WI38 (cell line): ENCODE results near the gene TCOF1.

Source experiments
- H3K4me3 ChIP-seq: 2 replicates; pipeline ENCODE4 v1.5.1; 2011; ENCODE audit warnings: low read depth, mild to moderate bottlenecking, control low read depth, low read length
- TF ChIP-seq, protein P1 (sequence below): IDR thresholded peaks from 2 replicates; pipeline ENCODE4 v1.5.1; 2012; ENCODE audit warnings: low read depth, mild to moderate bottlenecking, control low read depth, low read length

The TCOF1 gene

DNA sequence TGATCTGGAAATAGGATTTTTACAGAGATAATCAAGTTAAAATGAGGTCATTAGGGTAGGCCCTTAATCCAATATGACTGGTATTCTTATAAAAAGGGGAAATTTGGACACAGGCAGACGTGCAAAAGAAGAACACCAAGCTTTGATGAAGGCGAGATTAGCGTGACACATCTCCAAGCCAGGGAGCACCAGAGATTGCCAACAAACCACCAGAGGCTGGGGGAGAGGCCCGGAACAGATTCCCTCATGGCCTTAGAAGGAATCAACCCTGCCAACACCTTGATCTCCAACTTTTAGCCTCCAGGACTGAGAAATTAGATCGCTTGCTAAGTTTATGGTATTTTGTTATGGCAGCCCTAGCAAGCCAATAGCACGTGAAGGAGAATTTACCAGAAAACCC is 44.0 kb upstream of the TCOF1 start:
- no peak overlapping the region for H3K4me3 ChIP-seq
- TF ChIP-seq, protein P1, sequence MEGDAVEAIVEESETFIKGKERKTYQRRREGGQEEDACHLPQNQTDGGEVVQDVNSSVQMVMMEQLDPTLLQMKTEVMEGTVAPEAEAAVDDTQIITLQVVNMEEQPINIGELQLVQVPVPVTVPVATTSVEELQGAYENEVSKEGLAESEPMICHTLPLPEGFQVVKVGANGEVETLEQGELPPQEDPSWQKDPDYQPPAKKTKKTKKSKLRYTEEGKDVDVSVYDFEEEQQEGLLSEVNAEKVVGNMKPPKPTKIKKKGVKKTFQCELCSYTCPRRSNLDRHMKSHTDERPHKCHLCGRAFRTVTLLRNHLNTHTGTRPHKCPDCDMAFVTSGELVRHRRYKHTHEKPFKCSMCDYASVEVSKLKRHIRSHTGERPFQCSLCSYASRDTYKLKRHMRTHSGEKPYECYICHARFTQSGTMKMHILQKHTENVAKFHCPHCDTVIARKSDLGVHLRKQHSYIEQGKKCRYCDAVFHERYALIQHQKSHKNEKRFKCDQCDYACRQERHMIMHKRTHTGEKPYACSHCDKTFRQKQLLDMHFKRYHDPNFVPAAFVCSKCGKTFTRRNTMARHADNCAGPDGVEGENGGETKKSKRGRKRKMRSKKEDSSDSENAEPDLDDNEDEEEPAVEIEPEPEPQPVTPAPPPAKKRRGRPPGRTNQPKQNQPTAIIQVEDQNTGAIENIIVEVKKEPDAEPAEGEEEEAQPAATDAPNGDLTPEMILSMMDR, result no peak

GRCh38 chr5:150313921-150314716 is 43.4 kb upstream of the TCOF1 start:
- TF ChIP-seq, protein P1, result no peak
- H3K4me3 ChIP-seq, result no peak overlapping the region

- no peak overlapping the region for H3K4me3 ChIP-seq
- TF ChIP-seq, protein P1, result no peak
Measured at GRCh38 chr5:150315245-150315644, 42.3 kb upstream of the TCOF1 start.

DNA sequence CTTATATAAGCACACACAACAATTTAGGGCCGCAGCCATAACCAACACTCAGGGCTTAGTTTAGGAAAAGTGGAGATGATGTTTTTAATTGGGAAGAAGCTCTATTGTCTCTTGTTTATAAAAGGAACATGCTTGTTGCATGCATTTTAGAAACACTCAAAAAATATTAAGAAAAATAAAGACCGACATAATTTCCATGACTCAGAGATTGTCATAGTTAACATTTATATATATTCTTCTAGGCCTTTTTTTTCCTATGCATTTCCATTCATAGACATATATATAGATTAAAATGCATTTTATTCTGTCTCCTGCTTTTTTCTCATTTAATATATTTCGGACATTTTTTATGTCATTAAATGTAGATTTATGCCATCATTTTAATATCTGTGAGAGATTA is 41.2 kb upstream of the TCOF1 start:
- H3K4me3 ChIP-seq, result no peak overlapping the region
- TF ChIP-seq, protein P1, result no peak

GRCh38 chr5:150317048-150318003 is 40.2 kb upstream of the TCOF1 start:
- no peak overlapping the region for H3K4me3 ChIP-seq
- TF ChIP-seq, protein P1, result no peak

GRCh38 chr5:150318613-150319483 is 38.6 kb upstream of the TCOF1 start:
- TF ChIP-seq, protein P1, result no peak
- H3K4me3 ChIP-seq, result no peak overlapping the region
